HEK293 (cell line): ENCODE measurements around the gene TMX3.

ENCODE experiments used
- ATF2 ChIP-seq: fragments of 450-650 bp; formaldehyde crosslinking; IDR thresholded peaks from 2 replicates; pipeline ENCODE4 v1.5.1; 2016; ENCODE audit warnings: missing biosample characterization, missing genetic modification characterization, low read depth
- CTCF ChIP-seq: fragments of 450-650 bp; formaldehyde crosslinking; IDR thresholded peaks from 2 replicates; pipeline ENCODE4 v1.5.1; 2016; ENCODE audit warnings: missing biosample characterization, missing genetic modification characterization
- GLI2 ChIP-seq: fragments of 450-650 bp; formaldehyde crosslinking; IDR thresholded peaks from 2 replicates; pipeline ENCODE4; 2017; ENCODE audit warnings: missing biosample characterization, missing genetic modification characterization, low read depth, borderline replicate concordance
- HOXA7 ChIP-seq: sonication (generic); formaldehyde crosslinking; IDR thresholded peaks from 2 replicates; pipeline ENCODE4 v1.8.1; 2022; ENCODE audit warnings: missing genetic modification reagents, borderline replicate concordance
- MEIS1 ChIP-seq: sonication (generic); formaldehyde crosslinking; IDR thresholded peaks from 2 replicates; pipeline ENCODE4 v1.8.1; 2022; ENCODE audit warnings: missing genetic modification reagents, mild to moderate bottlenecking, borderline replicate concordance
- TCF7L2 ChIP-seq: IDR thresholded peaks from 2 replicates; pipeline ENCODE4 v1.6.1; 2011; ENCODE audit warnings: low read depth, mild to moderate bottlenecking, inconsistent platforms, low read length, moderate library complexity, borderline replicate concordance
- YY1 ChIP-seq: fragments of 450-650 bp; formaldehyde crosslinking; IDR thresholded peaks from 2 replicates; pipeline ENCODE4 v1.5.1; 2018; ENCODE audit warnings: missing biosample characterization, missing genetic modification characterization
- ZBTB49 ChIP-seq: fragments of 450-650 bp; formaldehyde crosslinking; IDR thresholded peaks from 2 replicates; pipeline ENCODE4 v1.5.1; 2016; ENCODE audit warnings: missing biosample characterization, missing genetic modification characterization, low read depth
- ZNF140 ChIP-seq: fragments of 450-650 bp; formaldehyde crosslinking; IDR thresholded peaks from 2 replicates; pipeline ENCODE4 v1.5.1; 2016; ENCODE audit warnings: missing biosample characterization, missing genetic modification characterization
- ZNF544 ChIP-seq: fragments of 450-650 bp; formaldehyde crosslinking; IDR thresholded peaks from 2 replicates; pipeline ENCODE4 v1.5.0; 2017; ENCODE audit warnings: missing biosample characterization, missing genetic modification characterization
- ZNF560 ChIP-seq: fragments of 450-650 bp; formaldehyde crosslinking; IDR thresholded peaks from 2 replicates; pipeline ENCODE4 v1.5.1; 2017; ENCODE audit warnings: missing biosample characterization, missing genetic modification characterization, borderline replicate concordance
- ZNF791 ChIP-seq: fragments of 450-650 bp; formaldehyde crosslinking; IDR thresholded peaks from 2 replicates; pipeline ENCODE4 v1.5.1; 2016; ENCODE audit warnings: missing biosample characterization, missing genetic modification characterization
- TF ChIP-seq, protein P1 (sequence below): fragments of 450-650 bp; formaldehyde crosslinking; IDR thresholded peaks from 2 replicates; pipeline ENCODE4 v1.5.1; 2017; ENCODE audit warnings: missing biosample characterization, missing genetic modification characterization
- TF ChIP-seq, protein P2 (sequence below): fragments of 450-650 bp; formaldehyde crosslinking; IDR thresholded peaks from 2 replicates; pipeline ENCODE4 v1.5.1; 2016; ENCODE audit warnings: missing biosample characterization, missing genetic modification characterization

GRCh38 chr18:68757126-68757525 lies 42.2 kb upstream of the TMX3 start:
- TF ChIP-seq CTCF (tag by site-specific recombination): no peak
- no peak for TF ChIP-seq ZNF560 (tag by site-specific recombination)
- TF ChIP-seq TCF7L2: no peak
- TF ChIP-seq, protein P1, sequence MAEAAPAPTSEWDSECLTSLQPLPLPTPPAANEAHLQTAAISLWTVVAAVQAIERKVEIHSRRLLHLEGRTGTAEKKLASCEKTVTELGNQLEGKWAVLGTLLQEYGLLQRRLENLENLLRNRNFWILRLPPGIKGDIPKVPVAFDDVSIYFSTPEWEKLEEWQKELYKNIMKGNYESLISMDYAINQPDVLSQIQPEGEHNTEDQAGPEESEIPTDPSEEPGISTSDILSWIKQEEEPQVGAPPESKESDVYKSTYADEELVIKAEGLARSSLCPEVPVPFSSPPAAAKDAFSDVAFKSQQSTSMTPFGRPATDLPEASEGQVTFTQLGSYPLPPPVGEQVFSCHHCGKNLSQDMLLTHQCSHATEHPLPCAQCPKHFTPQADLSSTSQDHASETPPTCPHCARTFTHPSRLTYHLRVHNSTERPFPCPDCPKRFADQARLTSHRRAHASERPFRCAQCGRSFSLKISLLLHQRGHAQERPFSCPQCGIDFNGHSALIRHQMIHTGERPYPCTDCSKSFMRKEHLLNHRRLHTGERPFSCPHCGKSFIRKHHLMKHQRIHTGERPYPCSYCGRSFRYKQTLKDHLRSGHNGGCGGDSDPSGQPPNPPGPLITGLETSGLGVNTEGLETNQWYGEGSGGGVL: no peak
- TF ChIP-seq MEIS1 (CRISPR knock-in tag): no peak
- no peak for TF ChIP-seq ATF2 (tag by site-specific recombination)
- no peak for TF ChIP-seq ZNF791 (tag by site-specific recombination)
- TF ChIP-seq ZBTB49: no peak
- no peak for TF ChIP-seq YY1 (tag by site-specific recombination)
- TF ChIP-seq GLI2 (tag by site-specific recombination): no peak
- TF ChIP-seq, protein P2, sequence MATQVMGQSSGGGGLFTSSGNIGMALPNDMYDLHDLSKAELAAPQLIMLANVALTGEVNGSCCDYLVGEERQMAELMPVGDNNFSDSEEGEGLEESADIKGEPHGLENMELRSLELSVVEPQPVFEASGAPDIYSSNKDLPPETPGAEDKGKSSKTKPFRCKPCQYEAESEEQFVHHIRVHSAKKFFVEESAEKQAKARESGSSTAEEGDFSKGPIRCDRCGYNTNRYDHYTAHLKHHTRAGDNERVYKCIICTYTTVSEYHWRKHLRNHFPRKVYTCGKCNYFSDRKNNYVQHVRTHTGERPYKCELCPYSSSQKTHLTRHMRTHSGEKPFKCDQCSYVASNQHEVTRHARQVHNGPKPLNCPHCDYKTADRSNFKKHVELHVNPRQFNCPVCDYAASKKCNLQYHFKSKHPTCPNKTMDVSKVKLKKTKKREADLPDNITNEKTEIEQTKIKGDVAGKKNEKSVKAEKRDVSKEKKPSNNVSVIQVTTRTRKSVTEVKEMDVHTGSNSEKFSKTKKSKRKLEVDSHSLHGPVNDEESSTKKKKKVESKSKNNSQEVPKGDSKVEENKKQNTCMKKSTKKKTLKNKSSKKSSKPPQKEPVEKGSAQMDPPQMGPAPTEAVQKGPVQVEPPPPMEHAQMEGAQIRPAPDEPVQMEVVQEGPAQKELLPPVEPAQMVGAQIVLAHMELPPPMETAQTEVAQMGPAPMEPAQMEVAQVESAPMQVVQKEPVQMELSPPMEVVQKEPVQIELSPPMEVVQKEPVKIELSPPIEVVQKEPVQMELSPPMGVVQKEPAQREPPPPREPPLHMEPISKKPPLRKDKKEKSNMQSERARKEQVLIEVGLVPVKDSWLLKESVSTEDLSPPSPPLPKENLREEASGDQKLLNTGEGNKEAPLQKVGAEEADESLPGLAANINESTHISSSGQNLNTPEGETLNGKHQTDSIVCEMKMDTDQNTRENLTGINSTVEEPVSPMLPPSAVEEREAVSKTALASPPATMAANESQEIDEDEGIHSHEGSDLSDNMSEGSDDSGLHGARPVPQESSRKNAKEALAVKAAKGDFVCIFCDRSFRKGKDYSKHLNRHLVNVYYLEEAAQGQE: no peak
- no peak for TF ChIP-seq HOXA7 (CRISPR knock-in tag)
- no peak for TF ChIP-seq ZNF544
- TF ChIP-seq ZNF140 (tag by site-specific recombination): no peak
